HCT116 (cell line): ENCODE data around the gene ZNF462. TPM values are rescaled to one million over a fixed set of nuclear protein-coding genes. Genes with fewer than 3 reads are reported as not detected.

Experiments used
- ATAC-seq: fragments of 200-7000 bp; cut with Tn5 transposase; 2 replicates; pipeline ENCODE4 v1.9.1; 2020; ENCODE audit warnings: mild to moderate bottlenecking, moderate library complexity
- BruUV-seq: library from RNA; stranded (reverse); fragments of 400-500 nt; replicated peaks from 2 replicates; lab custom pipeline; 2021; lab: Mats Ljungman, UMichigan
- CTCF ChIA-PET: fragments of 300-600 bp; sonication (Branson Sonifier 250); formaldehyde crosslinking; loops from one replicate; lab custom pipeline; 2021; ENCODE audit warnings: antibody characterized with exemption; lab: Charles Lee
- POLR2A ChIA-PET: fragments of 300-600, 350-600 bp; sonication (Branson Sonifier 250); formaldehyde crosslinking; loops from one replicate; lab custom pipeline; 2021; ENCODE audit warnings: antibody characterized with exemption; lab: Charles Lee
- RAD21 ChIA-PET, 2 experiments: fragments of 300-600 bp; sonication (Branson Sonifier 250); formaldehyde crosslinking; loops; one replicate each; lab custom pipeline; 2023; ENCODE audit warnings: low total read pairs in 2 of 2; ENCODE audit not compliant: uncharacterized antibody in 2 of 2, unreplicated experiment in 2 of 2, low non-redundant PET in 1 of 2; lab: Charles Lee
- DNase-seq: peaks from one replicate; pipeline ENCODE4 v3.0.0-alpha.2; 2010; ENCODE audit warnings: low read depth, low spot score
- H2AFZ ChIP-seq: fragments of 200-600 bp; shearing (Covaris generic), sonication (generic); 2 replicates; pipeline ENCODE4 v1.6.1; 2017; ENCODE audit warnings: low read depth, mixed run types, mixed read lengths, antibody characterized with exemption, low read length; ENCODE audit not compliant: poor library complexity, severe bottlenecking
- H3K27ac ChIP-seq: 2 replicates; pipeline ENCODE4 v1.5.1; 2012; ENCODE audit warnings: low read depth, low read length
- H3K27me3 ChIP-seq: fragments of 200-600 bp; sonication (generic); 2 replicates; pipeline ENCODE4 v1.6.1; 2016; ENCODE audit warnings: mixed run types, low read length, mixed read lengths; ENCODE audit not compliant: insufficient read depth
- H3K36me3 ChIP-seq, 2 experiments: fragments of 200-500 bp in 1 of 2; fragments of 200-600 bp in 1 of 2; sonication (Bioruptor generic) in 1 of 2; sonication (generic) in 1 of 2; 2 replicates each; pipeline versions ENCODE4 v1.5.1 to v1.6.1; 2014 to 2016; ENCODE audit warnings: low read length in 2 of 2, inconsistent platforms in 1 of 2, mixed read lengths in 1 of 2, mixed run types in 1 of 2; ENCODE audit not compliant: insufficient read depth in 2 of 2, control insufficient read depth in 1 of 2
- H3K4me1 ChIP-seq, 2 experiments: fragments of 200-600 bp in 1 of 2; sonication (generic) in 1 of 2; 2 replicates each; pipeline versions ENCODE4 v1.5.1 to v1.6.1; 2012 to 2017; ENCODE audit warnings: low read length in 2 of 2, inconsistent platforms in 1 of 2, mild to moderate bottlenecking in 1 of 2, mixed read lengths in 1 of 2, mixed run types in 1 of 2, moderate library complexity in 1 of 2; ENCODE audit not compliant: insufficient read depth in 2 of 2, control insufficient read depth in 1 of 2
- H3K4me2 ChIP-seq: fragments of 200-600 bp; sonication (generic); 2 replicates; pipeline ENCODE4 v1.6.1; 2017; ENCODE audit warnings: mixed run types, low read length, mixed read lengths
- H3K4me3 ChIP-seq, 2 experiments: fragments of 200-600 bp in 1 of 2; sonication (generic) in 1 of 2; replicated peaks in 1 of 2; 2 replicates each; pipeline ENCODE4 v1.5.1; 2011 to 2016; ENCODE audit warnings: low read length in 2 of 2, control low read depth in 1 of 2, low read depth in 1 of 2, mild to moderate bottlenecking in 1 of 2, mixed read lengths in 1 of 2, mixed run types in 1 of 2
- H3K79me2 ChIP-seq: fragments of 200-600 bp; sonication (generic); 2 replicates; pipeline ENCODE4 v1.6.1; 2017; ENCODE audit warnings: mild to moderate bottlenecking, mixed run types, low read length, moderate library complexity, mixed read lengths; ENCODE audit not compliant: insufficient read depth
- H3K9ac ChIP-seq: fragments of 200-600 bp; sonication (generic); 2 replicates; pipeline ENCODE4 v1.6.1; 2016; ENCODE audit warnings: low read length, mixed read lengths
- H3K9me2 ChIP-seq: fragments of 200-600 bp; sonication (generic), shearing (Covaris generic); 2 replicates; pipeline ENCODE4 v1.6.1; 2017; ENCODE audit warnings: mixed run types, mild to moderate bottlenecking, moderate library complexity; ENCODE audit not compliant: insufficient read depth
- H3K9me3 ChIP-seq, 2 experiments: fragments of 200-500 bp in 1 of 2; fragments of 200-600 bp in 1 of 2; sonication (Bioruptor generic) in 1 of 2; sonication (generic) in 1 of 2; 2 replicates each; pipeline ENCODE4 v1.6.1; 2014 to 2017; ENCODE audit warnings: low read length in 2 of 2, mixed read lengths in 2 of 2, inconsistent platforms in 1 of 2, low read depth in 1 of 2, mild to moderate bottlenecking in 1 of 2, mixed run types in 1 of 2, moderate library complexity in 1 of 2; ENCODE audit not compliant: control insufficient read depth in 1 of 2, insufficient read depth in 1 of 2
- H4K20me1 ChIP-seq: fragments of 200-600 bp; sonication (generic), shearing (Covaris generic); 2 replicates; pipeline ENCODE4 v1.6.1; 2017; ENCODE audit warnings: mixed run types, mild to moderate bottlenecking, moderate library complexity; ENCODE audit not compliant: insufficient read depth
- CBX3 ChIP-seq: IDR thresholded peaks from 2 replicates; pipeline ENCODE4 v1.6.1; 2012; ENCODE audit warnings: low read depth
- ELF1 ChIP-seq: IDR thresholded peaks from 2 replicates; pipeline ENCODE4 v1.6.1; 2012; ENCODE audit warnings: low read depth, borderline replicate concordance
- FOSL1 ChIP-seq: IDR thresholded peaks from 2 replicates; pipeline ENCODE4 v1.6.1; 2012; ENCODE audit warnings: low read depth
- POLR2A ChIP-seq: IDR thresholded peaks from 2 replicates; pipeline ENCODE4 v1.7.0; 2011; ENCODE audit warnings: borderline replicate concordance; ENCODE audit not compliant: insufficient read depth, insufficient read length; ENCODE audit errors: extremely low read depth
- RAD21 ChIP-seq: IDR thresholded peaks from 2 replicates; pipeline ENCODE4 v1.6.1; 2012; ENCODE audit warnings: low read depth, mild to moderate bottlenecking
- REST ChIP-seq: IDR thresholded peaks from 2 replicates; pipeline ENCODE4 v1.6.1; 2012; ENCODE audit warnings: low read depth
- SRF ChIP-seq: IDR thresholded peaks from 2 replicates; pipeline ENCODE4 v1.6.1; 2012; ENCODE audit warnings: low read depth
- TCF7L2 ChIP-seq: IDR thresholded peaks from 2 replicates; pipeline ENCODE4 v1.7.0; 2011; ENCODE audit warnings: borderline replicate concordance, inconsistent platforms; ENCODE audit not compliant: insufficient read depth, insufficient read length; ENCODE audit errors: extremely low read depth
- YY1 ChIP-seq: IDR thresholded peaks from 2 replicates; pipeline ENCODE4 v1.6.1; 2011; ENCODE audit warnings: low read length, low read depth, moderate library complexity, mild to moderate bottlenecking; ENCODE audit not compliant: insufficient replicate concordance; ENCODE audit errors: extremely low read depth
- ZNF274 ChIP-seq: fragments of 200-500 bp; sonication (Bioruptor generic); IDR thresholded peaks from 2 replicates; pipeline ENCODE4 v1.6.1; 2014; ENCODE audit warnings: mild to moderate bottlenecking, low read depth, low read length, inconsistent platforms
- intact Hi-C: fragments of 100-400 bp; cut with micrococcal nuclease; formaldehyde crosslinking; loops from 2 replicates; pipeline ENCODE4 v1.10.0; 2022
- total RNA-seq: library from RNA; stranded (reverse); gene quantifications from one replicate; pipeline ENCODE4 v1.2.1, GENCODE V29; 2021; ENCODE audit not compliant: unreplicated experiment

ZNF462 gene
- total RNA-seq, 1 experiment from 2014 or later = 18.1 TPM

- Histone ChIP-seq H3K9me2 (no peaks in the 10 kb centered on the region), H3K27ac (no peak overlapping the region), H3K9ac (no peak overlapping the region), H2AFZ (no peak overlapping the region), H3K9me3 (no peaks in the 10 kb centered on the region), H3K4me1 (no peaks in the 10 kb centered on the region), H3K4me2 (no peak overlapping the region), H3K27me3 (peaks cover 12% of the 10 kb centered on the region), H3K36me3 (no peaks in the 10 kb centered on the region), H3K79me2 (no peaks in the 10 kb centered on the region), H4K20me1 (no peaks in the 10 kb centered on the region), H3K4me3 (no peak overlapping the region)
- no TSS peak for BruUV-seq
- DNase-seq (no peak), ATAC-seq (no peak)
- CTCF ChIA-PET = interaction anchor here (1.1 kb wide), 1 partner anchor 10 kb away, joined by 4 read pairs; no protein-coding TSS in a partner anchor
- TF ChIP-seq FOSL1 (no peak), REST (no peak), YY1 (no peak), SRF (no peak), ELF1 (no peak)
- intact Hi-C loops = no loop called here
- RAD21 ChIA-PET = no interaction called here
- POLR2A ChIA-PET = no interaction called here
These were observed 171.9 kb downstream of the ZNF462 start for GRCh38 chr9:107034831-107035230.

DNA sequence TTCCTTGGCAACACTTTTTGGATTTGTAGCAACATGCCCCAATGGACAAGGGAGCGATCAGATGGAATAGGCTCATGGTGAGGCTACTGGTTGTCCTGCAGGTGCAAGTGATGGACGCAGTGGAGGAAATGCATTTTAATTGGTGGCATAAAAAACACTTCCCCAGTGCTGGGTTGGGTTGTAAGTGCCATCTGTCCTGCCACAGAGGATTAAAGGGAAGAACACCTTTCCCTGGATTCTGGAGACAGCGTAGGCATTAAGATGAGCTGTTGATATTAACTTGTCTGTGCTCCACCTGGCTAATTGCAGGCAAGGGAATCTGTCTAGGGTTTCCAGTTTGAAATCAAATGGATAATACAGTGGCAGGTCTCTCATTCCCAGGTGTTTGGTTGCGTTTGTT lies 173.4 kb downstream of the ZNF462 start:
- H3K9ac ChIP-seq = no peak overlapping the region
- H3K27ac ChIP-seq = no peak overlapping the region
- H4K20me1 ChIP-seq = no peaks in the 10 kb centered on the region
- no peaks in the 10 kb centered on the region for H3K9me3 ChIP-seq
- peaks cover 12% of the 10 kb centered on the region for H3K27me3 ChIP-seq
- no peaks in the 10 kb centered on the region for H3K4me1 ChIP-seq
- ChIA-PET POLR2A (no interaction called here), CTCF (no interaction called here), RAD21 (no interaction called here)
- no peak for DNase-seq
- TF ChIP-seq ZNF274 = no peak
- no peak for TF ChIP-seq CBX3
- TF ChIP-seq RAD21 = no peak
- TF ChIP-seq POLR2A = no peak
- TF ChIP-seq TCF7L2 = no peak
- H3K4me3 ChIP-seq = no peak overlapping the region
- H3K79me2 ChIP-seq = no peaks in the 10 kb centered on the region
- H2AFZ ChIP-seq = no peak overlapping the region
- intact Hi-C loops = no loop called here
- no peak for ATAC-seq
- H3K4me2 ChIP-seq = no peak overlapping the region
- H3K36me3 ChIP-seq = no peaks in the 10 kb centered on the region
- no TSS peak for BruUV-seq
- no peaks in the 10 kb centered on the region for H3K9me2 ChIP-seq
